ENCODE data around the gene KY.

KY gene

GRCh38 chr3:134667406-134667805, 16.6 kb upstream of the KY start:
- DNase-seq, result no peak

- DNase-seq, result no peak
These were observed 16.1 kb upstream of the KY start for GRCh38 chr3:134666885-134667284.

GRCh38 chr3:134666466-134666865, 15.6 kb upstream of the KY start:
- no peak for DNase-seq

- DNase-seq, result no peak
These were observed 15.2 kb upstream of the KY start for GRCh38 chr3:134666052-134666451.

- no peak for DNase-seq
These were observed 14.4 kb upstream of the KY start for GRCh38 chr3:134665243-134665642.

GRCh38 chr3:134663721-134664456, 13.1 kb upstream of the KY start:
- peak; percentile 46 for DNase-seq

- no peak for DNase-seq
These were observed 9.2 kb upstream of the KY start for GRCh38 chr3:134660046-134660441.

GRCh38 chr3:134659391-134660045, 8.7 kb upstream of the KY start:
- DNase-seq, result no peak

GRCh38 chr3:134658555-134658954, 7.7 kb upstream of the KY start:
- DNase-seq, result no peak

GRCh38 chr3:134656211-134656800, 5.5 kb upstream of the KY start:
- no peak for DNase-seq

- no peak for DNase-seq
These were observed 4.9 kb upstream of the KY start for GRCh38 chr3:134655706-134656105.

GRCh38 chr3:134654031-134654430, 3.2 kb upstream of the KY start:
- DNase-seq, result no peak

GRCh38 chr3:134652886-134653630, 2.2 kb upstream of the KY start:
- DNase-seq, result no peak

GRCh38 chr3:134652409-134652831, 1.6 kb upstream of the KY start:
- no peak for DNase-seq

- no peak for DNase-seq
These were observed 672 bp upstream of the KY start for GRCh38 chr3:134651347-134652041.

- DNase-seq, result no peak
These were observed 1.6 kb downstream of the KY start for GRCh38 chr3:134649106-134649705.

- no peak for DNase-seq
These were observed 2.7 kb downstream of the KY start for GRCh38 chr3:134647902-134648760.

GRCh38 chr3:134646086-134646485, 4.7 kb downstream of the KY start:
- DNase-seq, result no peak

- DNase-seq, result no peak
These were observed 5.3 kb downstream of the KY start for GRCh38 chr3:134645515-134645914.

GRCh38 chr3:134644731-134645514, 5.9 kb downstream of the KY start:
- DNase-seq, result peak; percentile 100
